ENCODE data around the gene GNAT2. TPM values are rescaled to one million over a fixed set of nuclear protein-coding genes. Genes with fewer than 3 reads are reported as not detected.
"Not testable (repeated sequence)": the region's sequence is repeated elsewhere in the genome, so short reads cannot be mapped to it uniquely, and the experiment has no call there.

The GNAT2 gene
- total RNA-seq, 1 experiment from 2014 or later: 0.20 TPM

- Histone ChIP-seq H3K4me1 (ENCODE audit: insufficient read depth, low read length) (no peaks in the 10 kb centered on the region), H4K8ac (replicated peaks; ENCODE audit: insufficient read length, low read depth, low read length) (no peak overlapping the region), H4K5ac (ENCODE audit: insufficient read length, low read depth, low read length) (no peak overlapping the region), H2AK5ac (ENCODE audit: insufficient read length, low read length) (no peak overlapping the region), H3K14ac (ENCODE audit: insufficient read depth, low read length) (no peak overlapping the region), H2BK12ac (ENCODE audit: insufficient read length, low read depth, low read length) (no peak overlapping the region), H4K91ac (ENCODE audit: insufficient read length, low read depth, low read length) (no peak overlapping the region), H3K9ac (ENCODE audit: extremely low read depth, insufficient read length, low read length) (no peak overlapping the region), H3K23ac (ENCODE audit: insufficient read length, low read depth, low read length) (no peak overlapping the region), H2BK20ac (ENCODE audit: low read depth, low read length, poor library complexity, severe bottlenecking) (no peak overlapping the region), H3K18ac (ENCODE audit: insufficient read length, low read depth, low read length) (no peak overlapping the region), H2BK15ac (ENCODE audit: low read depth, low read length) (no peak overlapping the region), H3K4ac (ENCODE audit: low read depth, low read length) (no peak overlapping the region), H4K20me1 (ENCODE audit: control insufficient read depth, insufficient read depth, insufficient read length) (no peaks in the 10 kb centered on the region), H2BK120ac (ENCODE audit: low read depth, low read length, poor library complexity, severe bottlenecking) (no peak overlapping the region), H3K23me2 (ENCODE audit: insufficient read length, low read depth, low read length, poor library complexity, severe bottlenecking) (no peaks in the 10 kb centered on the region), H3K79me2 (ENCODE audit: insufficient read depth, low read length) (no peaks in the 10 kb centered on the region), H3K79me1 (ENCODE audit: insufficient read depth, low read depth, low read length, poor library complexity, severe bottlenecking) (no peaks in the 10 kb centered on the region), H2BK5ac (ENCODE audit: insufficient read length, low read length) (no peak overlapping the region), H3K9me3 (ENCODE audit: control insufficient read depth, low read depth, low read length) (no peaks in the 10 kb centered on the region), H3K27me3 (ENCODE audit: insufficient read depth, low read length) (no peaks in the 10 kb centered on the region), H2AFZ (ENCODE audit: low read length) (no peak overlapping the region), H3T11ph (ENCODE audit: low read length) (no peak overlapping the region), H3K4me2 (ENCODE audit: insufficient read depth, insufficient read length, low read length) (no peak overlapping the region), H3K56ac (ENCODE audit: insufficient read length, low read depth, low read length) (no peak overlapping the region), H3K27ac (ENCODE audit: insufficient read length, low read depth, low read length) (no peak overlapping the region)
- WGBS (ENCODE audit: extremely low coverage, insufficient read length, low lambda C conversion rate): no CpG with 5 or more reads among the region's 2 CpGs
- Mint-ChIP-seq H3K36me3 (ENCODE audit: insufficient read depth in 1 of 3, low read depth in 3 of 3) (no peaks in the 10 kb centered on the region), H3K27me3 (ENCODE audit: low read depth) (no peaks in the 10 kb centered on the region), H3K4me1 (peaks cover 0 to 3% of the 10 kb centered on the region in 2 experiments; a peak in 2 of 4 replicates), H3K9me3 (no peaks in the 10 kb centered on the region), H3K27ac (no peak overlapping the region), H3K4me3 (no peak overlapping the region)
- DNase-seq: no peak
- TF ChIP-seq CTCF (conservative IDR thresholded peaks at IDR 0.05): no peak
Observed at GRCh38 chr1:109661391-109661790, 42.0 kb upstream of the GNAT2 start.

- DNase-seq; H4K8ac ChIP-seq (replicated peaks; ENCODE audit: insufficient read length, low read depth, low read length); H2AFZ ChIP-seq (ENCODE audit: low read length); H3K23me2 ChIP-seq (ENCODE audit: insufficient read length, low read depth, low read length, poor library complexity, severe bottlenecking); H3K27me3 ChIP-seq (ENCODE audit: insufficient read depth, low read length); H3K9me3 Mint-ChIP-seq; H3K27ac Mint-ChIP-seq; H2BK20ac ChIP-seq (ENCODE audit: low read depth, low read length, poor library complexity, severe bottlenecking); H2AK5ac ChIP-seq (ENCODE audit: insufficient read length, low read length); H3K79me1 ChIP-seq (ENCODE audit: insufficient read depth, low read depth, low read length, poor library complexity, severe bottlenecking); H3K4me3 Mint-ChIP-seq; H4K91ac ChIP-seq (ENCODE audit: insufficient read length, low read depth, low read length); H2BK5ac ChIP-seq (ENCODE audit: insufficient read length, low read length); H4K20me1 ChIP-seq (ENCODE audit: control insufficient read depth, insufficient read depth, insufficient read length); H3K23ac ChIP-seq (ENCODE audit: insufficient read length, low read depth, low read length); H3K4me2 ChIP-seq (ENCODE audit: insufficient read depth, insufficient read length, low read length); H3K36me3 Mint-ChIP-seq (ENCODE audit: insufficient read depth in 1 of 3, low read depth in 3 of 3); H3K4ac ChIP-seq (ENCODE audit: low read depth, low read length); H3K4me1 ChIP-seq (ENCODE audit: insufficient read depth, low read length); H3K79me2 ChIP-seq (ENCODE audit: insufficient read depth, low read length); H2BK12ac ChIP-seq (ENCODE audit: insufficient read length, low read depth, low read length); H3K27ac ChIP-seq (ENCODE audit: insufficient read length, low read depth, low read length); H4K5ac ChIP-seq (ENCODE audit: insufficient read length, low read depth, low read length); H3T11ph ChIP-seq (ENCODE audit: low read length); H3K27me3 Mint-ChIP-seq (ENCODE audit: low read depth); H3K4me1 Mint-ChIP-seq; H3K56ac ChIP-seq (ENCODE audit: insufficient read length, low read depth, low read length); H2BK15ac ChIP-seq (ENCODE audit: low read depth, low read length); H3K9ac ChIP-seq (ENCODE audit: extremely low read depth, insufficient read length, low read length); H3K18ac ChIP-seq (ENCODE audit: insufficient read length, low read depth, low read length); H3K9me3 ChIP-seq (ENCODE audit: control insufficient read depth, low read depth, low read length); H2BK120ac ChIP-seq (ENCODE audit: low read depth, low read length, poor library complexity, severe bottlenecking); H3K14ac ChIP-seq (ENCODE audit: insufficient read depth, low read length): not testable (repeated sequence)
- WGBS (ENCODE audit: extremely low coverage, insufficient read length, low lambda C conversion rate): no CpG with 5 or more reads among the region's 4 CpGs
Observed at GRCh38 chr1:109660691-109661026, 41.2 kb upstream of the GNAT2 start.
